NOMO-1 (cell line): ENCODE data around the gene RFPL3.
"Not testable (repeated sequence)": the region's sequence is repeated elsewhere in the genome, so short reads cannot be mapped to it uniquely, and the experiment has no call there.

Experiments used
- DNase-seq, 2 experiments: peaks; one replicate each; lab custom pipeline; 2025; ENCODE audit not compliant: unreplicated experiment in 2 of 2; lab: John Stamatoyannopoulos, UW

Gene RFPL3

GRCh38 chr22:32357567-32357966 is at the start of gene RFPL3:
Gene RFPL3 (plus strand): TSS chr22:32357867. CDS start chr22:32358072, 205 bp downstream.
- not testable (repeated sequence) for DNase-seq

- DNase-seq: no peak
Observed at GRCh38 chr22:32308191-32308590, 49.5 kb upstream of the RFPL3 start.

- no peak for DNase-seq
Observed at GRCh38 chr22:32308934-32309333, 48.7 kb upstream of the RFPL3 start.

GRCh38 chr22:32309585-32310251 is 47.9 kb upstream of the RFPL3 start:
- DNase-seq: no peak

- DNase-seq: no peak
Observed at GRCh38 chr22:32310777-32311176, 46.9 kb upstream of the RFPL3 start.

GRCh38 chr22:32311551-32312071 is 46.1 kb upstream of the RFPL3 start:
- DNase-seq: no peak

- no peak for DNase-seq
Observed at GRCh38 chr22:32312748-32313147, 44.9 kb upstream of the RFPL3 start.

- DNase-seq: no peak
Observed at GRCh38 chr22:32313532-32313931, 44.1 kb upstream of the RFPL3 start.

- DNase-seq: no peak
Observed at GRCh38 chr22:32317524-32317923, 40.1 kb upstream of the RFPL3 start.

GRCh38 chr22:32318361-32318760 is 39.3 kb upstream of the RFPL3 start:
- no peak for DNase-seq

- DNase-seq: no peak
Observed at GRCh38 chr22:32319861-32320406, 37.7 kb upstream of the RFPL3 start.

- no peak for DNase-seq
Observed at GRCh38 chr22:32322986-32323385, 34.7 kb upstream of the RFPL3 start.

GRCh38 chr22:32323513-32324164 is 34.0 kb upstream of the RFPL3 start:
- DNase-seq: no peak

- no peak for DNase-seq
Observed at GRCh38 chr22:32324505-32325415, 32.9 kb upstream of the RFPL3 start.

GRCh38 chr22:32325416-32325801 is 32.3 kb upstream of the RFPL3 start:
- DNase-seq: no peak

- no peak for DNase-seq
Observed at GRCh38 chr22:32325811-32326237, 31.8 kb upstream of the RFPL3 start.

- no peak for DNase-seq
Observed at GRCh38 chr22:32326647-32327046, 31.0 kb upstream of the RFPL3 start.

GRCh38 chr22:32327066-32327465 is 30.6 kb upstream of the RFPL3 start:
- no peak for DNase-seq

GRCh38 chr22:32327596-32328171 is 30.0 kb upstream of the RFPL3 start:
- no peak for DNase-seq

GRCh38 chr22:32328306-32329201 is 29.1 kb upstream of the RFPL3 start:
- no peak for DNase-seq
